HG03469 (cell line): ENCODE measurements around the gene SLC2A13.
"Not testable (repeated sequence)": the region's sequence is repeated elsewhere in the genome, so short reads cannot be mapped to it uniquely, and the experiment has no call there.

Experiments used
- ATAC-seq: cut with Tn5 transposase; IDR thresholded peaks from one replicate; pipeline ENCODE4 v1.9.1; 2021; ENCODE audit warnings: mild to moderate bottlenecking, moderate library complexity, moderate number of reproducible peaks; ENCODE audit not compliant: unreplicated experiment

SLC2A13 gene

GRCh38 chr12:39830171-39830570 lies 275.7 kb downstream of the SLC2A13 start:
- no peak for ATAC-seq

GRCh38 chr12:39824505-39825212 lies 281.2 kb downstream of the SLC2A13 start:
- no peak for ATAC-seq

DNA sequence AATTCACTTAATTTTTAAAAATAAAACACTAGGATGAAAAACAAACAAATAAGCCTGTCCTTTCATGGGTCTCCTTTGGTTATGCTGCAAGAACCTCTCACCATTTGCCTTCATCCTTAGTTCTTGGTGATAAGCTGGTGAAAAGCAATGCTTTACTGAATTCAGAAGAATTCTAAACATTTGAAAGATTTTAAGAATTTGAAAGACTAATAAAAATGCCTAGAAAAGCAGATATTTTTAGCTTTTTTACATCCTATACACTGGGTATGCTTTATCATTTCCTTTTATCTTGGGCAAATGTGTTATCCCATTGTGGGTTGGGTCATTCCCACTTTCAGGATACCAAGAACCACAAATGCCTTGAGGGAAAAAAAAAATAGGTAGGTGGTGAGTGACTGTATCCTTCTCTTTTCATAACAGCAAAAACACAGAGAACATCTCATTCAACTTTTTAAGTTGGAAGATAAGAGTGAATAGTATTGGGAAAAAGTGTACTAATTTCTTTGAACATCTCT lies 289.2 kb downstream of the SLC2A13 start:
- ATAC-seq: no peak

DNA sequence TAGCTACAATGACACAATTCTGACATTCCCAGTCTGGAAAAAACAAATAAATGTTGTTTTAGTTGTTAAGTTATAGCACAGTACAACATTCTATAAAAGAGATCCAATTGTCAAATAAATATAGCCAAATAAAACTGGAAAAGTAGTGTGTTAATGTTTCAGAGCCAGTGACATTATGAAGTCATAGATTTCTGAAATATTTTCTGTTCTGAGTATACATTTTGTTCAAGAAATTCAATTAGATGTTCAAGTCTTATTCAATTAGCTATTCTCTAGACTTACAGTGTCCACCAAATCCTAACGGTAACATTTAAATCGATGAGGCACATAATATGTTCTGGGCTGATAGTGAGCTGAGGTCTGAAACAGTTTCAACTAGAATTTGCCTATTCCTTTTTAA lies 290.1 kb downstream of the SLC2A13 start:
- no peak for ATAC-seq

GRCh38 chr12:39814626-39815025 lies 291.3 kb downstream of the SLC2A13 start:
- ATAC-seq: no peak

DNA sequence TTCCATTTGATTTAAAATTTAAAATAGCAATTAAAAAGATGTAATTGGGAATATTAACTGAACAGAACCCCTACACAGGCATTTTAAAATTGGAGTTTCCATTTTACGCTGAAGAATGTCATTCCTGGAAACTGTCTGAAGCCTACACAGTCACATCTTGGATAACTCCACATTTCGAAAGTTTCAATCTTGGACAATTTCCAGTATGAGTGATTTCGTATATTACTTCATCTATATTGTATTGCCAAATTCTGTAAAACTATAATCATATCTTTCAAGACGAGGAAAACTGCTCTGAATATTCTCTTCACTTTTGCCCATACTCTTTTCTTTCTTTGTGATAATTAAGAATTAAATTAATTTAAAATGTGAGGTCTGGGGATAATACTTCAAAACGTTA lies 292.1 kb downstream of the SLC2A13 start:
- ATAC-seq: no peak

- ATAC-seq: not testable (repeated sequence)
Observed at GRCh38 chr12:39812456-39812855, 293.4 kb downstream of the SLC2A13 start.

- no peak for ATAC-seq
Observed at GRCh38 chr12:39807043-39807442, 298.8 kb downstream of the SLC2A13 start.

DNA sequence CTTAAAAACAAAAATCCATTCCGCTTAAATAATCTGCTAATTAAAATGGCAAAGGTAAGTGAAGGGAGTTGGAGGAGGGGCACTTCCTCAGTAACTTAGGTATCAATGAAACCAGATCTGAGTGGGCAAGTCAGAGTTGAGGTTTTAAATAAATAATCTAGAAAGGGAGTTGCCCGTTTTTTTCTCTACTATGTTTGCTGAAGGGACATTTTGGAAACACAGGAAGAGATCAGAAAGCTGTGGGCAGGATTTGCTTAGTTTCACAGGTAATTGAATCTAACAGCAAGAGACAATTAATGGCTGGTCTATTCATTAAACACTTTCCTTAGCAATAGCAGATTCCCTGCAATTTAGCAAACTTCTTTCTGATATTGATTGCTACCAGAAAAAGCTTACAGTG lies 300.2 kb downstream of the SLC2A13 start:
- no peak for ATAC-seq

GRCh38 chr12:39804898-39805297 lies 301.0 kb downstream of the SLC2A13 start:
- no peak for ATAC-seq

GRCh38 chr12:39804479-39804878 lies 301.4 kb downstream of the SLC2A13 start:
- no peak for ATAC-seq

GRCh38 chr12:39803151-39803550 lies 302.7 kb downstream of the SLC2A13 start:
- no peak for ATAC-seq

DNA sequence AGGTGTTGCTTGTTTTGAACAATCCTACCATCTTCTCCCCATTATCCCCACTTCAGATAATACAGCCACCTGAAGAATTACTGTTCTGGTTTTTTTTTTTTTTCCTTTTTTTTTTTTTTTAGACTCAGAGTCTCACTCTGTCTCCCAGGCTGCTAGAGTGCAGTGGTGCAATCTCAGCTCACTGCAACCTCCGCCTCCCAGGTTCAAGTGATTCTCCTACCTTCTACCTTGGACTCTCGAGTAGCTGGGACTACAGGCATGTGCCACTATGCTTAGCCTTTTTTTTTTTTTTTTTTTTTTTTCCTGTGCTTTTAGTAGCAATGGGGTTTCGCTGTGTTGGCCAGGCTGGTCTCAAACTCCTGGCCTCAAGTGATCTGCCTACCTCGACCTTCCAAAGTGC lies 306.9 kb downstream of the SLC2A13 start:
- no peak for ATAC-seq

GRCh38 chr12:39798429-39798828 lies 307.5 kb downstream of the SLC2A13 start:
- no peak for ATAC-seq

DNA sequence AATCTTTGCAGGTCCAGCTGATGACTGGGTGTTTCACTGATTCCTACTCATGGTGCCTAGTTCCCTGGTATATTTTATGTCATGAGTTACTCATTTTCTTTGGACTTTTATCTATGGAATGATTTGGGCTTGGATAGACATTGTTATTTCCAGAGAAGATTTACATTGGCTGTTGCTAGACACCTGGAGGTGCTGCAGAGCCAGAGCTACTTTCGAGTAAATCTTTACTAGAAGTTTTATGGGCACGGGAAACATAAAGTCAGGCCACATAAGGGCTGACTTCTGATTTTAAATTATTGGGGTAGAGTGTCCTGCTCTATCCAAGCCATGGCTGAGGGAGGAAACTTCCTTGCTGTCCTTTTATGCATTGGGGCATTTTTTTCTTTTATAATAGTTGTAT lies 310.4 kb downstream of the SLC2A13 start:
- ATAC-seq: no peak

- no peak for ATAC-seq
Observed at GRCh38 chr12:39792938-39793337, 312.9 kb downstream of the SLC2A13 start.

DNA sequence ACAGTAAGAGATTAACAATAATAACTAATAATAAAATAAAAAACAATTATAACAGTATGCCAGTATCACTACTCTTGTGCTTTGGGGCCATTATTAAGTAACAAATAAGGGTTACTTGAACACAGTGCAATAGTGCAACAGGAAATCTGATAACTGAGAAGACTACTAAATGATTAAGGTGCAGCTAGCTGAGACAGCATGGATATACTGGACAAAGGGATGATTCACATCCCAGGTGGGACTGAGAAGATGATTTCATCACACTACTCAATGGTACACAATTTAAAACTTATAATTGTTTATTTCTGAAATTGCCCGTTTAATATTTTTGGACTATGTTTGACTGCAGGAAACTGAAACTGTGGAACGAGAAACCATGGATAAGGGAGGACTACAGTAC lies 317.6 kb downstream of the SLC2A13 start:
- ATAC-seq: no peak

DNA sequence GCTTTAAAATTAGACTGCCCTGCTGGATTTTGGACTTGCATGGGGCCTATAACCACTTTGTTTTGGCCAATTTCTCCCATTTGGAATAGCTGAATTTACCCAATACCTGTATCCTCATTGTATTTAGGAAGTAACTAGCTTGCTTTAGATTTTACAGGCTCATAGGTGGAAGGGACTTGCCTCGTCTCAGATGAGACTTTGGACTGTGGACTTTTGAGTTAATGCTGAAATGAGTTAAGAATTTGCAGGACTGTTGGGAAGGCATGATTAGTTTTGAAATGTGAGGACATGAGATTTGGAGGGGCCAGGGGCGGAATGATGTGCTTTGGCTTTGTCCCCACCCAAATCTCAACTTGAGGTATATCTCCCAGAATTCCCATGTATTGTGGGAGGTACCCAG lies 320.1 kb downstream of the SLC2A13 start:
- ATAC-seq: not testable (repeated sequence)

DNA sequence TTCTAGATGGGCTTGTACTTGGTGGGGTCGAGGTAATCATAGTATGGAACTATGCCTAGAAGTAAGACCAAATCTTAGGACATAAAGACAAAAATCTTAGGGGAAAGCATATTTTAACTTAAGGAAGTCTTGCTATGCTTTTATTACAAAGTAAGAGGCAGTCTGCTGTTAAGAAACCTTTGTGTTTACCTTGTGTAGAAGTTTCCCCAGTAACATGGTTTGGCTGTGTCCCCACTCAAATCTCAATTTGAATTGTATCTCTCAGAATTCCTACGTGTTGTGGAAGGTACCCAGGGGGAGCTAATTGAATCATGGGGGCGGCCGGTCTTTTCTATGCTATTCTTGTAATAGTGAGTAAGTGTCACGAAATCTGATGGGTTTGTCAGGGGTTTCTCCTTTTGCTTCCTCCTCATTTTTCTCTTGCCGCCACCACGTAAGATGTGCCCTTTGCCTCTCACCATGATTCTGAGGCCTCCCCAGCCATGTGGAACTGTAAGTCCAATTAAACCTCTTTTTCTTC lies 323.8 kb downstream of the SLC2A13 start:
- ATAC-seq: no peak

GRCh38 chr12:39780913-39781446 lies 324.9 kb downstream of the SLC2A13 start:
- ATAC-seq: no peak

DNA sequence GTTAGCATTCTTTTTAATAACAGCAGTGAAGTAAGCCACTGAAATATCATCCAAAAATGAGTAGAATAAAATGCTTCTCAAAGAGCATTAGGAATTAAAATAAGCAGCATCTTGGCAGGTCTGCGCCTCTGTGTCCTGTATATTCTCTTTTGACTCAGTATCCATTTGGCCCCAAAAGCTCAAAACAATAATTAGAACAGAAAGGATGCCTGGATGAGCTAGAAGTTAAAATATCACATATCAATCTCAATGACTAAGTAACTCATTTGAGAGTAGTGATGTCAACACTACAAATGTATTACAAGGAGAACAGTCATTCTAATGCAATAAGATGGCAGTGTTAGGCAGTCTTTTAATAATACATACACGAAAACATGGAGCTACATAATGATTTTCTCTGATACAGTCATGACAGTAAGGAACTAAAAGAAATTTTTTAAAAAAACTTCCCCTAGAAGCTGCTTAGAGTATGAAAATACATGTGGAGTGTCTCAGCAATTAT lies 325.4 kb downstream of the SLC2A13 start:
- ATAC-seq: no peak

GRCh38 chr12:39779768-39780340 lies 326.0 kb downstream of the SLC2A13 start:
- ATAC-seq: no peak
